ENCODE results near the gene RARS1.
"Not testable (repeated sequence)": the region's sequence is repeated elsewhere in the genome, so short reads cannot be mapped to it uniquely, and the experiment has no call there.

Gene RARS1

DNA sequence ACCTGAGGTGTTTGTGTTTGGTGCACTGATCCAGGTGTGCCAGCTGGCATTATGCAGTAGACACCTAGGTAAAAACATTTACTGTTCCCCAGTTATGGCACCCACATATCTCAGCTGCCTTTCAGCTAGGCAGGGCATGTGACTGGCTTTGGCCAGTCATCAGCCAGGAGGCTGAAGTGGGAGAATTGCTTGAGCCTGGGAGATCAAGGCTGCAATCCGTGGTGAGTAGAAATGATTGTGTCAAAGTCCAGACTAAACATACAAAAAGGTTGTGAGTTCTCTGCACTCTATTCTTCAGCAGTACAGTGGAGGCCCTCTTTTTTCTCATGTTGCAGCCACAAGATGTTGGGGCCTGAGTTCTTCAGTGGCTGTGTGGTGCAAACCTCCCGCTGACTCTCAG lies 39.6 kb downstream of the RARS1 start:
- no peak overlapping the region for H3K27ac Mint-ChIP-seq
- H3K4me3 Mint-ChIP-seq = no peak overlapping the region
- peaks cover 13% of the 10 kb centered on the region for H3K4me1 Mint-ChIP-seq (ENCODE audit: low read depth)
- no peak for DNase-seq
- peaks cover 22% of the 10 kb centered on the region for H3K36me3 Mint-ChIP-seq (ENCODE audit: low read depth)
- peaks cover 29% of the 10 kb centered on the region for H3K27me3 Mint-ChIP-seq
- H3K9me3 Mint-ChIP-seq = no peaks in the 10 kb centered on the region

DNA sequence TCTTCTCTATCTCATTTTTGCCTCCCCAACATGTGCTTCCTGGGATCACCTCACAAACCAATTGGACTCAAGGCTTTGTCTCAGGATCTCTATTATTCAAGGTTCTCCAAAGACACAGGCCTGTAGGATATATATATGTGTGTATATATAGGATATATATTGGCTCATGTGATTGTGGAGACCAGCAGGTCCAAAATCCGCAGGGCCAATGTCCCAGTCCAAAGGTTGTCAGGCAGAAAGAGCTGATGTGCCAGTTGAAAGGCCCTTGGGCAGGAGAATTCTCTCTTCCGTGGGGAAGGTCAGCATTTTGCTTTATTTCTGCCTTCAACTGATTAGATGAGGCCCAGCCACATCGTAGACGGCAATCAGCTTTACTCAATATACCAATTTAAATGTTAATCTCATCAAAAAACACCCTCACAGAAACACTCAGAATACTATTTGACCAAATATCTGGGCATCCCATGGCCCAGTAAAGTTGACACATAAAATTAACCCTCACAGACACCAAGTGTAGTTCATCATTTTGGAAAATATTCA lies 41.6 kb downstream of the RARS1 start:
- Mint-ChIP-seq H3K4me3 (no peak overlapping the region), H3K9me3 (no peaks in the 10 kb centered on the region), H3K27ac (no peak overlapping the region), H3K27me3 (peaks cover 44% of the 10 kb centered on the region), H3K4me1 (ENCODE audit: low read depth) (peaks cover 13% of the 10 kb centered on the region), H3K36me3 (ENCODE audit: low read depth) (peaks cover 8% of the 10 kb centered on the region)
- no peak for DNase-seq

DNA sequence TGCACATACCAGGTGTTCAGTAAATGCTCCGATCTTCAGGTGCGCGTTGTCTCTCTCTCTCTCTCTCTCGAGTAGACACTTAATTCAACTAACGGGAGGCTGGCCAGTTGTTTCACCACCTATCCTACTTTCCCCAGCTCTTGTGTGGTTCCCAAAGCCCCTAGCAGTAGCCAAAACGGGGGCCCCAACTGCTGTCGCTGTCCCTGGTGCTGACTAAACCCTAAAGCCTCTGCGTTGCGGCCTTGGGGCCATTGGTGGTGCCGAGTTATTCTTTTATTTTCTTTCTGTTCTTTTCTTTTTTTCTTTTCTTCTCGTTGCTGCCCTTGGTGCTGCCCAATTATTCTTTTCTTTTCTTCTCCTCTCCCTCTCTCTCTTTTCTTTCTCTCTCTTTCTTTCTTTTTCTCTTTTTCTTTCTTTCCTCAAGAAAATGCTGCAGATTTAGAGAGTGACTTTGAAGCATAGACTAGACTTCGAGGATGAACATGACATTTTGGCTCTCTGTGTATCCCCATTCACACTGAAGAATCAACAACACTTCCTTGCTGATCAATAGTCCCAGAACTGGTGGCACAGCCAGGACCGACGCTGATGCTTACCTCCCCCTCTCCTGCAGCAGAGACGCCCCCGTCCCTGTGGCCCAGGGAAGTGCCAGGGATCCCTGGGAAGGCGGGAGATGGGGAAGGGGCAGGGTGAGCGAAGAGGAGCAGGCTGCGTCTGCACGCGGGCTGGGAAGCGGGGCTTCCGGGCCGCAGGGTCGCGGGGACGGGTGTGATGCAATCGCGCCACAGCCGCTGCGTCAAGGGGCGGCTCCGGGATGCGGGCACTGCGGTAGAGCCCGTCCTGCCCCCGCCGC lies 42.5 kb downstream of the RARS1 start, which contains the start of gene FBLL1:
FBLL1 (plus strand) TSS at position 785 of the 853 bp plus-strand sequence. CDS start 200 bp downstream, outside the sequence.
- Mint-ChIP-seq H3K36me3 (ENCODE audit: low read depth) (peaks cover 2% of the 10 kb centered on the region), H3K9me3 (no peaks in the 10 kb centered on the region), H3K4me1 (ENCODE audit: low read depth) (peaks cover 13% of the 10 kb centered on the region), H3K4me3 (peak within 1 kb of the TSS; percentile 74), H3K27me3 (peaks cover 52% of the 10 kb centered on the region), H3K27ac (no peak within 1 kb of the TSS)
- DNase-seq = no peak

DNA sequence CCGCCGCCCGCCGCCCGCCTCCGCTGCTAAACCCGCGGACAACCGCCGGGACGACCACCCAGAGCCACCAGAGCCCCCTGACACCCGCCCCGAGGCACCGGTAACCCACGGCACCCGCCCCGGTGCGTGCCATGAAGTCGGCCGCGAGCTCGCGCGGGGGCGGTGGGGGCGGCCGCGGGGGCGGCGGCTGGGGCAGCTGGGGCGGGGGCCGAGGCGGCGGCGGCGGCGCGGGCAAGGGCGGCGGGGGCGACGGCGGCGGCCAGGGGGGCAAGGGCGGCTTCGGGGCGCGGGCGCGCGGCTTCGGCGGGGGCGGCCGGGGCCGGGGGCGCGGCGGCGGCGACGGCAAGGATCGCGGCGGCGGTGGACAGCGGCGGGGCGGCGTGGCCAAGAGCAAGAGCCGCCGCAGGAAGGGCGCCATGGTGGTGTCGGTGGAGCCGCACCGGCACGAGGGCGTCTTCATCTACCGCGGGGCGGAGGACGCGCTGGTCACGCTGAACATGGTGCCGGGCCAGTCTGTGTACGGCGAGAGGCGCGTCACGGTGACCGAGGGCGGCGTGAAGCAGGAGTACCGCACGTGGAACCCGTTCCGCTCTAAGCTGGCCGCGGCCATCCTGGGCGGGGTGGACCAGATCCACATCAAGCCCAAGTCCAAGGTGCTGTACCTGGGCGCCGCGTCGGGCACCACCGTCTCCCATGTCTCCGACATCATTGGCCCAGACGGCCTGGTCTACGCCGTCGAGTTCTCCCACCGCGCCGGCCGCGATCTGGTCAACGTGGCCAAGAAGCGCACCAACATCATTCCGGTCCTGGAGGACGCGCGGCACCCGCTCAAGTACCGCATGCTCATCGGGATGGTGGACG lies 43.3 kb downstream of the RARS1 start:
- H3K36me3 Mint-ChIP-seq (ENCODE audit: low read depth) = no peaks in the 10 kb centered on the region
- H3K27ac Mint-ChIP-seq = no peak overlapping the region
- no peaks in the 10 kb centered on the region for H3K9me3 Mint-ChIP-seq
- peaks cover 53% of the 10 kb centered on the region for H3K27me3 Mint-ChIP-seq
- peak overlapping the region; percentile 63 for H3K4me3 Mint-ChIP-seq
- no peak for DNase-seq
- peaks cover 13% of the 10 kb centered on the region for H3K4me1 Mint-ChIP-seq (ENCODE audit: low read depth)

DNA sequence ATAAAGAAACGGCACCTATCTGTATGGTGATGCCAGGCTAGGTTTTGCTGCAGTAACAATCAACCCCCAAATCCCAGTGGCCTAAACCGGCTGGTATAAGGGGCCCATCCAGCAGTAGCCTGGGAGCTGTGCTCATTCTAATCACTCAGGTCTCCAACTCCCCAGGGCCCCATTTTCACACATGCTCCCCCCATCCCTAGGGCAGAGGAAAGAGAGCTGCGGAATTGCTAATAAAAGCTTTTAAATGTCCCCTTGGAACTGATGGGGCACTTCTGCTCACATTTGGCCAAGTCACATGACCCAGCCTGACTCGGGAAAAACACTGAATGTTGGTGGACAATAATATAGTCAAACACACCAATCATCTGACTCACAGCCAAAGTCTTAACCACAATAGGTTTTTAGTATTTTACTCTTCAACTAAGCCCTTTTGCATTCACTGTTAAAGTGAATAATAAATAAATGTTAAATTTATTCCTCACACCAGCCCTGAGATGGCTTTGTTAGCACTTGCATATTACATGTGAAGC lies 44.4 kb downstream of the RARS1 start:
- Mint-ChIP-seq H3K27ac (no peak overlapping the region), H3K4me1 (ENCODE audit: low read depth) (peaks cover 13% of the 10 kb centered on the region), H3K36me3 (ENCODE audit: low read depth) (no peaks in the 10 kb centered on the region), H3K27me3 (peaks cover 53% of the 10 kb centered on the region), H3K4me3 (peak overlapping the region; percentile 63), H3K9me3 (no peaks in the 10 kb centered on the region)
- DNase-seq = no peak

DNA sequence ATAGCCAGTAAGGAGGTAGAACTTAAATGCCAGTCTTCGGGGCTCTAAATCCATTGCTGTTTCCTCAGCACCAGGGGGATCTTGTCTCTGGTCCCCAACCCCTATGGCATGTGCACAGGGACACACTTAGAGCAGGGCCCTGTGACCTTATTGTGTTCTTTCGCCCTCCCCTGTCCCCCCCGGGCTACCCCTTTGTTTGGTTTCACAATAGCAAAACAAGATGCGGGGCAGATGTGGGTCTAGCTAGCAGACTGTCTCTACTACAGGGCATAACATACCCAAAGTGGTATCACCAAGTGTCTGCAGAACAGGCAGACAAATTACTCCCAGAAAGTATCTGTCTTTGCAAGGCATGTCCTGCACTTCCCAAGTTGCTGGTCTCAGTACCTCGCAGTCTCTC lies 44.9 kb downstream of the RARS1 start:
- no peaks in the 10 kb centered on the region for H3K36me3 Mint-ChIP-seq (ENCODE audit: low read depth)
- H3K9me3 Mint-ChIP-seq = no peaks in the 10 kb centered on the region
- no peak overlapping the region for H3K27ac Mint-ChIP-seq
- H3K27me3 Mint-ChIP-seq = peaks cover 53% of the 10 kb centered on the region
- H3K4me1 Mint-ChIP-seq (ENCODE audit: low read depth) = peaks cover 13% of the 10 kb centered on the region
- H3K4me3 Mint-ChIP-seq = no peak overlapping the region
- DNase-seq = no peak

DNA sequence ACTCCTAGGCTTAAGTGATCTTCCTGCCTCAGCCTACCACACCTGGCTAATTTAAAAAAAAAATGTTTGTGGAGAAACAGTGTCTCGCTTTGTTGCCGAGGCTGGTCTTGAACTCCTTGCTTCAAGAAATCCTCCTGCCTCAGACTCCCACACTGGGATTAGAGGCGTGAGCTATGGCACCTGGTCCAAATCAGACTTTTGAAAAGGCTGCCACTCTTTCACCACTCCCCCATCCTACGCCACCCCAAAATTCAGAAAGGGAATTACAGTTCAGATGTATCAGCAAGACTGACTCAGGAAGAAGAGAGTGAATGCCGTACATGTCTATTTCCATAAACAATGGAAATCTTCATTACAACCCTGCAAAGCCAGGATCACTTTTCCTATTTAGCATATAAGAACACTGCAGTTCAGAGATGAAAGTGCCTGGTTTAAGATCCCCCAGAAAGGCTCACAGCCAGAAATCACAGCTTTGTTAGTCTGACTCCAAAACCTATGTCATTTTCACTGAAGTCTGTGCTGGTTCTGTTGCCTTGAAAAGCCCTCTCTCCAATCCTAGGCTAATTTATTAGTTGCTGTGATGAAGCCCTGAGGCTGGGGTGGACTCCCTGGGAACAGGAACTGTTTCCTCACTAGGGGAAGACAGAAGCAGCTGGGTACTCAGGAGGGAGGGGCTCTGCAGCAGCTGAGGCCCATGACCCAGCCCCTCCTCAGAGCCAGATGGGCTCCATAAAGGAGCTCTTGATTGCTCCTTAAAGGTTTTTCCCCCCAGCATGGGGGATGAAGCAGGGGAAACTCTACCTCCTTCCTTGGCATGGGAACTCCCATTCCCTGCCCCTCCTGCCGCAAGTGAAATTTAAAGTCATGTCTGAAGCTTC lies 46.0 kb downstream of the RARS1 start:
- Mint-ChIP-seq H3K4me1 (ENCODE audit: low read depth) (peaks cover 13% of the 10 kb centered on the region), H3K36me3 (ENCODE audit: low read depth) (no peaks in the 10 kb centered on the region), H3K27ac (no peak overlapping the region), H3K27me3 (peaks cover 53% of the 10 kb centered on the region), H3K9me3 (no peaks in the 10 kb centered on the region), H3K4me3 (no peak overlapping the region)
- no peak for DNase-seq

DNA sequence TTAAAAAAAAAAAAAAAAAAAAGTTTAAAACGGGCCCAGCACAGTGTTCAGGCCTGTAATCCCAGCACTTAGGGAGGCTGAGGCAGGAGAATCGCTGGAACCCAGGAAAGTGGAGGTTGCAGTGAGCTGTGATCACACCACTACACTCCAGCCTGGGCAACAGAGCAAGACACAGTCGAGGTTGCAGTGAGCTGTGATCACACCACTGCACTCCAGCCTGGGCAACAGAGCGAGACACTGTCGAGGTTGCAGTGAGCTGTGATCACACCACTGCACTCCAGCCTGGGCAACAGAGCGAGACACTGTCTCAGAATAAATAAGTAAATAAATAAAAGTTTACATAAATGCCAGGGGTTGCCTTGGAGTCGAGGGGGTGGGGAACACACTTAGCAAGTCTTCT lies 48.1 kb downstream of the RARS1 start:
- not testable (repeated sequence) for H3K36me3 Mint-ChIP-seq (ENCODE audit: low read depth); H3K9me3 Mint-ChIP-seq; H3K27ac Mint-ChIP-seq; H3K4me1 Mint-ChIP-seq (ENCODE audit: low read depth); DNase-seq; H3K4me3 Mint-ChIP-seq
- H3K27me3 Mint-ChIP-seq = peaks cover 37% of the 10 kb centered on the region

DNA sequence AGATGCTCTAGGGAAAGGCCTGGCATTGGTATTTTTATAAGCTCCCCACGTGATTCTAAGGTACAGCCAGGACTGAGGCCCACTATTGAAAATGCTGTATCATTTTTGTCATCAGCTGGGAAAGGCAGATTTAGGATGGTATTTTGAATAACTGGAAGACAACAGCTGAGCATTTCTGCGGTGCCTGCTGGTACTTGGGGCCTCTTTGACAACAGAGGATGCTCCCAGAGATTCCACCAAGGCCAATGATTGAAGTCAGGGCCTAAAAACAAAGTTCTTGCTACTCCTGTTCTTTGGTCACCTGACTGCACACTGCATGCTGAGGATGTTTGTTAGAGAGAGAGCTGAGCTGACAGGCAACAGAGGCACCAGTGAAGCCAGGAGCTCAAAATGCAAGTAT lies 50.9 kb downstream of the RARS1 start:
- no peaks in the 10 kb centered on the region for H3K36me3 Mint-ChIP-seq (ENCODE audit: low read depth)
- no peaks in the 10 kb centered on the region for H3K4me1 Mint-ChIP-seq (ENCODE audit: low read depth)
- DNase-seq = no peak
- H3K9me3 Mint-ChIP-seq = peaks cover 2% of the 10 kb centered on the region
- no peak overlapping the region for H3K4me3 Mint-ChIP-seq
- no peak overlapping the region for H3K27ac Mint-ChIP-seq
- peaks cover 15% of the 10 kb centered on the region for H3K27me3 Mint-ChIP-seq

DNA sequence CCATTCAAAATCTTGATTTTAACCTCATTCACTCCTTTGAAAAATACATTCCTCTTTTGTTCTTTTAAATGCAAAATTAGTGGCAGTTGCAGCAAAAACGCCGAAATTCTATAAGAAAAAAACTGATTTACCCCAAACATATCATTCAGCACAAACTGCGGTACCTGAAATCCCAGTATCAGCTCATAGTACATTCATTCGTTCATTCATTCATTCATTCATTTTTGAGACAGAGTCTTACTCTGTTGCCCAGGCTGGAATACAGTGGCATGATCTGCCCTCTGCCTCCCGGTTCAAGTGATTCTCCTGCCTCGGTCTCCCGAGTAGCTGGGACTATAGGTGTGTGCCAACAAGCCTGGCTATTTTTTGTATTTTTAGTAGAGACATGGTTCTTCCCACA lies 63.3 kb downstream of the RARS1 start:
- no peaks in the 10 kb centered on the region for H3K27me3 Mint-ChIP-seq

DNA sequence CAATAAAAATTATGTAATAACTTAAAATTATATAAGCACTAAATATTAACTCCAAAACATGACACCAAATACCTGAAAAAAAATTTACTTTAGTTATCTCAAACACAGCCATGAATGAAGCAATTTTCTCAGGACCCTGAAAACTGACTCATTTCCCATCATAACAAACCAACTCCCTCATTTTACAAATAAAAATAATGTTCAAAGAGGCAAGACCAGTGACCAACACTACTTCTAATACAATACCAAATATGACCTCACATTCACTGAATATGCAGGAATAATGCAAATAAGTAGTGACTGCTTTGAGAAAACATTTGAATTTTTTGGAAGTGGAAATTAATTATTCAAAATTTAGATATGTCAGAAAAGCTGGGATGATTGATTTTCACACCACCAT lies 64.4 kb downstream of the RARS1 start:
- Mint-ChIP-seq H3K36me3 (ENCODE audit: low read depth) (peaks cover 89% of the 10 kb centered on the region), H3K4me1 (ENCODE audit: low read depth) (peaks cover 9% of the 10 kb centered on the region), H3K4me3 (no peak overlapping the region), H3K27me3 (no peaks in the 10 kb centered on the region), H3K27ac (no peak overlapping the region), H3K9me3 (peaks cover 4% of the 10 kb centered on the region)
- DNase-seq = no peak

More for the DNA sequence above, 63.3 kb downstream of the RARS1 start:
- Mint-ChIP-seq H3K4me3 (no peak overlapping the region), H3K4me1 (ENCODE audit: low read depth) (peaks cover 9% of the 10 kb centered on the region), H3K27ac (no peak overlapping the region), H3K9me3 (peaks cover 4% of the 10 kb centered on the region), H3K36me3 (ENCODE audit: low read depth) (peaks cover 78% of the 10 kb centered on the region)
- DNase-seq = no peak

DNA sequence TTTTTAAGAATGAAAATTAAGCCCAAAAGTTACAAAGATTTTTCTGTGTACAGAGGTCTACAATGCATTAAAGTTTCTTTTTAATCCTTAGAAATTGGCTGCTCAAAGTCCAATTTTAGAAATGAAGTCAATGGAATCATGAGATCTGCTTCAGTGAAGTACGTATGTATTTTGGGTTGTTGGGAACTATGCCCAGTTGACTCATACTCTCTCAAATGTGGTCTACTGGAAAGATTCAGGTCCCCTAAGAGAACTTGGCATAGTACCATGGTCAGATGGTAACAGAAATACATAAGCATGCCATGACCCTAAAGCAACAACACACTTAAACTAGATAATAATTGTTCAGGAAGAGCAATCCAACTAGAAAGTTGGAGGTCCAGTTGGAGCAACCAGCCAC lies 65.9 kb downstream of the RARS1 start:
- no peak for DNase-seq
- H3K27ac Mint-ChIP-seq = no peak overlapping the region
- H3K4me1 Mint-ChIP-seq (ENCODE audit: low read depth) = peaks cover 9% of the 10 kb centered on the region
- no peak overlapping the region for H3K4me3 Mint-ChIP-seq
- peaks cover 4% of the 10 kb centered on the region for H3K9me3 Mint-ChIP-seq
- H3K27me3 Mint-ChIP-seq = no peaks in the 10 kb centered on the region
- peaks cover 94% of the 10 kb centered on the region for H3K36me3 Mint-ChIP-seq (ENCODE audit: low read depth)

DNA sequence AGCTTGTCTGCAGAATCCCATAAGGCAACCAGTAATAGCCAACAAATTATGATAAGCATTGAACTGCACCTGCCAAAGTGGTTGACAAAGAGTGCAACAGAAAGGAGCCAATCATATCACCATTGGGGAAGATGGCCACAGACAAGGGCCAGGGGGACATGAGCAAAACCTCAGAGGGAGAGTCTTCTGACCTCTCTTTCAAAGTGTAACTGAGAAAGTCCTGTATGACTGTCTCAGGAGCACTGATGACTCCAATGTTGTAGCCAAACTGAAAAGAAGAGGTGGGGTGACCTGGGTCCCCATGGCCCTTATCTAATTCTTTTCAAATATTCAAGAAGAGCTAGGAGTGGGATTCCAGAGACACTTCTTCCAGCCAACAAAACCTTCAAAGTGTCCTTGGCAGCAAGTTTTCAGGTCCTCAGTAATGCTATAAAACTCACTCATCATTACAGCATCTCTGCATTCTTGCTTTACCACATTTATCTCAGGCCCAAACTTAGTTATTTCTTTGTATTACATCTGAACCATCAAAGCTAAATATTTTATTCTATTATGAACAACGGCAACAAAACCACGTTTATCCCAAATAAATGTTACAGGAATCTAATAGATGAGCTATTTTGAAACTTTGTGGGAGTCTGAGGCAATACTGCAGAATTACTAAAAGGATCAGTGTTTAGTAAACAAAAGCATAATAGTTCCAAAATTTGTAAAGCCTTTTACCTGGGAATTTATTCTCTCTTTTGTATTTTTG lies 67.3 kb downstream of the RARS1 start:
- Mint-ChIP-seq H3K36me3 (ENCODE audit: low read depth) (peaks cover 93% of the 10 kb centered on the region), H3K27ac (no peak overlapping the region), H3K9me3 (no peaks in the 10 kb centered on the region), H3K4me3 (no peak overlapping the region), H3K27me3 (no peaks in the 10 kb centered on the region), H3K4me1 (ENCODE audit: low read depth) (peaks cover 9% of the 10 kb centered on the region)
- no peak for DNase-seq
